Keratinocyte (primary cell): ENCODE data around the gene AFF2.

Experiments
- EZH2 ChIP-seq: IDR thresholded peaks from one replicate; pipeline ENCODE4 v1.6.1; 2012; ENCODE audit warnings: inconsistent platforms, mild to moderate bottlenecking, low read length, moderate library complexity
- TF ChIP-seq, protein P1 (sequence below), 3 experiments: IDR thresholded peaks in 1 of 3; conservative IDR thresholded peaks in 1 of 3; optimal IDR thresholded peaks in 1 of 3; 2 replicates in 2 of 3; 3 replicates in 1 of 3; pipeline versions ENCODE3 to v1.5.1; 2011; ENCODE audit warnings: low read length in 3 of 3, mild to moderate bottlenecking in 3 of 3, moderate library complexity in 2 of 3, control low read depth in 1 of 3, inconsistent platforms in 1 of 3; ENCODE audit not compliant: insufficient read depth in 2 of 3; ENCODE audit errors: extremely low read depth in 1 of 3

- TF ChIP-seq EZH2, result no peak
- TF ChIP-seq, protein P1, sequence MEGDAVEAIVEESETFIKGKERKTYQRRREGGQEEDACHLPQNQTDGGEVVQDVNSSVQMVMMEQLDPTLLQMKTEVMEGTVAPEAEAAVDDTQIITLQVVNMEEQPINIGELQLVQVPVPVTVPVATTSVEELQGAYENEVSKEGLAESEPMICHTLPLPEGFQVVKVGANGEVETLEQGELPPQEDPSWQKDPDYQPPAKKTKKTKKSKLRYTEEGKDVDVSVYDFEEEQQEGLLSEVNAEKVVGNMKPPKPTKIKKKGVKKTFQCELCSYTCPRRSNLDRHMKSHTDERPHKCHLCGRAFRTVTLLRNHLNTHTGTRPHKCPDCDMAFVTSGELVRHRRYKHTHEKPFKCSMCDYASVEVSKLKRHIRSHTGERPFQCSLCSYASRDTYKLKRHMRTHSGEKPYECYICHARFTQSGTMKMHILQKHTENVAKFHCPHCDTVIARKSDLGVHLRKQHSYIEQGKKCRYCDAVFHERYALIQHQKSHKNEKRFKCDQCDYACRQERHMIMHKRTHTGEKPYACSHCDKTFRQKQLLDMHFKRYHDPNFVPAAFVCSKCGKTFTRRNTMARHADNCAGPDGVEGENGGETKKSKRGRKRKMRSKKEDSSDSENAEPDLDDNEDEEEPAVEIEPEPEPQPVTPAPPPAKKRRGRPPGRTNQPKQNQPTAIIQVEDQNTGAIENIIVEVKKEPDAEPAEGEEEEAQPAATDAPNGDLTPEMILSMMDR (optimal IDR thresholded peaks at IDR 0.05 in 1 of 3, IDR thresholded peaks at IDR 0.05 in 1 of 3, conservative IDR thresholded peaks at IDR 0.05 in 1 of 3; ENCODE audit: extremely low read depth in 1 of 3, insufficient read depth in 2 of 3, low read length in 3 of 3), result no peak
Observed at GRCh38 chrX:148513661-148514060, 13.2 kb downstream of the AFF2 start.
